ENCODE results near the gene DOCK4. TPM values are rescaled to one million over a fixed set of nuclear protein-coding genes. Genes with fewer than 3 reads are reported as not detected.

DOCK4 gene
- total RNA-seq, 1 experiment from 2014 or later, result 3.4 TPM

DNA sequence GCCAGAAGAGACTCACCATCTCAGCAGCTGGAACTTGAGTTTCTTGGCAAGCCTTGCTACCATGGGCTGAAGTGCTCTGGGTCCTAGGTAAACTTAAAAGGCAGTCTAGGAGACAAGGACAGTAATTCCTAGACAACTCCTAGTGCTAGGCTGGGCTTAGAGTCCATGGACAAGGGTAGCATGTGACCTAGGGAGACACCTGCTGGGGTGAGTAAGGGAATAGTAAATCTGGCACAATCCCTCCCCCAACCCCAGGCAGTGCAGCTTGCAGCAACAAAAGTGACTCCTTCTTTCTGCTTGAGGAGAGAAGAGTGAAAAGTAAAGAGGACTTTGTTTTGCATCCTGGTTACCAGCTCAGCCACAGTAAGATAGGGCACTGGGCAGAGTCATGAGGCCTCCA lies 327.4 kb downstream of the DOCK4 start:
- DNase-seq, result no peak
- CTCF ChIA-PET, result interaction anchor here (0.6 kb wide), 1 partner anchor 841 kb away, joined by 4 read pairs; no protein-coding TSS in a partner anchor
- Mint-ChIP-seq H3K4me3 (ENCODE audit: low read depth, unreplicated experiment) (no peak overlapping the region), H3K36me3 (ENCODE audit: insufficient read depth, unreplicated experiment) (no peaks in the 10 kb centered on the region), H3K4me1 (ENCODE audit: low read depth, unreplicated experiment) (no peaks in the 10 kb centered on the region), H3K9me3 (ENCODE audit: low read depth, unreplicated experiment) (no peaks in the 10 kb centered on the region), H3K27ac (ENCODE audit: unreplicated experiment) (no peak overlapping the region), H3K27me3 (ENCODE audit: unreplicated experiment) (no peaks in the 10 kb centered on the region)
- intact Hi-C loops (cut with micrococcal nuclease; ENCODE audit: unreplicated experiment), result no loop called here
- TF ChIP-seq, protein P1, sequence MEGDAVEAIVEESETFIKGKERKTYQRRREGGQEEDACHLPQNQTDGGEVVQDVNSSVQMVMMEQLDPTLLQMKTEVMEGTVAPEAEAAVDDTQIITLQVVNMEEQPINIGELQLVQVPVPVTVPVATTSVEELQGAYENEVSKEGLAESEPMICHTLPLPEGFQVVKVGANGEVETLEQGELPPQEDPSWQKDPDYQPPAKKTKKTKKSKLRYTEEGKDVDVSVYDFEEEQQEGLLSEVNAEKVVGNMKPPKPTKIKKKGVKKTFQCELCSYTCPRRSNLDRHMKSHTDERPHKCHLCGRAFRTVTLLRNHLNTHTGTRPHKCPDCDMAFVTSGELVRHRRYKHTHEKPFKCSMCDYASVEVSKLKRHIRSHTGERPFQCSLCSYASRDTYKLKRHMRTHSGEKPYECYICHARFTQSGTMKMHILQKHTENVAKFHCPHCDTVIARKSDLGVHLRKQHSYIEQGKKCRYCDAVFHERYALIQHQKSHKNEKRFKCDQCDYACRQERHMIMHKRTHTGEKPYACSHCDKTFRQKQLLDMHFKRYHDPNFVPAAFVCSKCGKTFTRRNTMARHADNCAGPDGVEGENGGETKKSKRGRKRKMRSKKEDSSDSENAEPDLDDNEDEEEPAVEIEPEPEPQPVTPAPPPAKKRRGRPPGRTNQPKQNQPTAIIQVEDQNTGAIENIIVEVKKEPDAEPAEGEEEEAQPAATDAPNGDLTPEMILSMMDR (IDR thresholded peaks at IDR 0.05; ENCODE audit: unreplicated experiment), result no peak
- BruUV-seq (replicated peaks), result no TSS peak

DNA sequence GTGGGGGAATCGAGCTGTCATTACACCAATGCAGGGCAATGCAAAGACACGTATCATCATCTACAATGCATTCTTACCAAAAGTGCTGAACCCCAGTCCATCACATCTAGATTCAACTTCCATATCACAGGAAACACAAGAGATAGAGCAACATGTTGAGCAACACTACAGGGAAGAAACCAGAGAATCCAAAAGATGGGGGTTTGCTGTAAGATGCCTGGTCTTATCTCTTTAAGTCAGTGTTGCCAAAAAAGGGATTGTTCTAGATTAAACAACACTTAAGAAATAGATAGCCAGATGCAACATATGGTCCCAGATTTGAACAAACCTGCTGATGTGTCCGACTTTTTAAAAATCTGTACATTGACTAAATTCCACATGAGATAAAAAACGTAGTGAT lies 328.3 kb downstream of the DOCK4 start:
- H3K4me1 Mint-ChIP-seq (ENCODE audit: low read depth, unreplicated experiment), result no peaks in the 10 kb centered on the region
- CTCF ChIA-PET, result no interaction called here
- no peaks in the 10 kb centered on the region for H3K9me3 Mint-ChIP-seq (ENCODE audit: low read depth, unreplicated experiment)
- intact Hi-C loops (cut with micrococcal nuclease; ENCODE audit: unreplicated experiment), result no loop called here
- H3K27ac Mint-ChIP-seq (ENCODE audit: unreplicated experiment), result no peak overlapping the region
- H3K27me3 Mint-ChIP-seq (ENCODE audit: unreplicated experiment), result no peaks in the 10 kb centered on the region
- no peak for DNase-seq
- BruUV-seq (replicated peaks), result no TSS peak
- TF ChIP-seq, protein P1 (IDR thresholded peaks at IDR 0.05; ENCODE audit: unreplicated experiment), result no peak
- H3K36me3 Mint-ChIP-seq (ENCODE audit: insufficient read depth, unreplicated experiment), result no peaks in the 10 kb centered on the region
- no peak overlapping the region for H3K4me3 Mint-ChIP-seq (ENCODE audit: low read depth, unreplicated experiment)

DNA sequence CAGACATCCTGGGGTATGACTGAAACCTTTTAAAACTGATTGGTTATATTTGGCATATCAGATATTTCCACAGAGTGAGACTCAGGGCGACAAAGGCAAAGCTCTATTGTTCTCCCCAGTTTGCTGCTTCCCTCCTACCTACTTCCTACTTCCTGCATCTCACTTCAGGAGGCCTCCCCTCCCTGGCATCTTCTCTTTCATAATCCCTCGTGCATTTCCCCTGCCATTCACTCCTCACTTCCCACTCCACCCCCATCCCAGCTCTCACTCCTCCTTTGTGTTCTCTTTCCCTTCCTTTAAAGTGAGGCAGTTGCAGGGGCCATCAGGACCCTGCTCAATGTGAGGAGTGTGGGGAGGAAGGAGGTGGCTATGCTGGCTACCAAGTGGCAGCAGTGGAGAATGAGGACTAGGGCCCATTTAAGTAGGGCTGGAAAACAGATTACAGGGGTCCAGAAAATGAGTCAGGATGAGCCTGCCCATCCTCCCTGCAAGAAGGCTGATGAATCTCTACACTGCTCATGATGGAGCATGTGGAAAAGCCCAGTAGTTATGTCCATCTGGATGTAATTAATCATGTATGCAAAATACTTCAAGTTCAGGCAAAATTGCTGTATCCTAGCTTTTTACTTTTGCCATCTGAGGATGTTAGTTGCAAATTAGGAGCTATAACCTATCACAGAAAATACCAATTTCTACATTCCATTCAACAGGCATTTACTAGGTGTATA lies 332.1 kb downstream of the DOCK4 start:
- no peaks in the 10 kb centered on the region for H3K9me3 Mint-ChIP-seq (ENCODE audit: low read depth, unreplicated experiment)
- CTCF ChIA-PET, result interaction anchor here (0.6 kb wide), 1 partner anchor 145 kb away, joined by 5 read pairs; no protein-coding TSS in a partner anchor
- H3K27me3 Mint-ChIP-seq (ENCODE audit: unreplicated experiment), result no peaks in the 10 kb centered on the region
- TF ChIP-seq, protein P1 (IDR thresholded peaks at IDR 0.05; ENCODE audit: unreplicated experiment), result no peak
- H3K4me1 Mint-ChIP-seq (ENCODE audit: low read depth, unreplicated experiment), result no peaks in the 10 kb centered on the region
- no peak for DNase-seq
- H3K27ac Mint-ChIP-seq (ENCODE audit: unreplicated experiment), result no peak overlapping the region
- H3K4me3 Mint-ChIP-seq (ENCODE audit: low read depth, unreplicated experiment), result no peak overlapping the region
- intact Hi-C loops (cut with micrococcal nuclease; ENCODE audit: unreplicated experiment), result no loop called here
- H3K36me3 Mint-ChIP-seq (ENCODE audit: insufficient read depth, unreplicated experiment), result no peaks in the 10 kb centered on the region
- BruUV-seq (replicated peaks), result no TSS peak

DNA sequence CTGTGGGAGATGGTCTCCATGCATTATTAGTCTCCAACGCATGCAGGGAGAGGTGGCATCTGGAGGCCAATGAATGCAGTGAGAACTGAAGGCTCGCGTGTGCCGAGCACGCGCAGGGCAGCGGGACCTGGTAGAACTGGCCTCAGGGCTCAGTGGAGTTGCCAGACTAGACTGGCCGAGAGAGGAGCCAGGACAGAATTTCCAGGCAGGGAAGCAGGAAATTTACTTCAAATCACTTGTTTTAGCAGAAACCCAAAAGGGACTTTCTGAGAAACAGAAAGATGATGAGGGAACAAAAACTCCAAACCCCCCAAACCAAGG lies 332.9 kb downstream of the DOCK4 start:
- TF ChIP-seq, protein P1 (IDR thresholded peaks at IDR 0.05; ENCODE audit: unreplicated experiment), result no peak
- BruUV-seq (replicated peaks), result no TSS peak
- DNase-seq, result no peak
- Mint-ChIP-seq H3K9me3 (ENCODE audit: low read depth, unreplicated experiment) (no peaks in the 10 kb centered on the region), H3K4me3 (ENCODE audit: low read depth, unreplicated experiment) (no peak overlapping the region), H3K27me3 (ENCODE audit: unreplicated experiment) (no peaks in the 10 kb centered on the region), H3K4me1 (ENCODE audit: low read depth, unreplicated experiment) (no peaks in the 10 kb centered on the region), H3K36me3 (ENCODE audit: insufficient read depth, unreplicated experiment) (no peaks in the 10 kb centered on the region), H3K27ac (ENCODE audit: unreplicated experiment) (no peak overlapping the region)
- CTCF ChIA-PET, result interaction anchor here (0.6 kb wide), 1 partner anchor 145 kb away, joined by 5 read pairs; no protein-coding TSS in a partner anchor
- intact Hi-C loops (cut with micrococcal nuclease; ENCODE audit: unreplicated experiment), result no loop called here

Measured in Calu3 (cell line).